ENCODE results near the gene PLP2.
A peak's percentile ranks its signal among the peaks of the same experiment; 100 is the strongest.
"Not testable (repeated sequence)": the region's sequence is repeated elsewhere in the genome, so short reads cannot be mapped to it uniquely, and the experiment has no call there.

PLP2 gene

GRCh38 chrX:49164589-49165360 is 6.9 kb upstream of the PLP2 start:
- no peak for DNase-seq

GRCh38 chrX:49165901-49166881 is 5.5 kb upstream of the PLP2 start:
- peak; percentile 93 for DNase-seq

- DNase-seq: no peak
Measured at GRCh38 chrX:49166914-49167739, 4.6 kb upstream of the PLP2 start.

- no peak for DNase-seq
Measured at GRCh38 chrX:49167740-49168108, 4.0 kb upstream of the PLP2 start.

GRCh38 chrX:49172280-49172780 is 632 bp downstream of the PLP2 start:
- DNase-seq: peak; percentile 45

- DNase-seq: not testable (repeated sequence)
Measured at GRCh38 chrX:49173544-49173943, 1.8 kb downstream of the PLP2 start.

- DNase-seq: no peak
Measured at GRCh38 chrX:49174723-49175122, 3.0 kb downstream of the PLP2 start.

GRCh38 chrX:49175435-49176274 is 4.0 kb downstream of the PLP2 start:
- DNase-seq: no peak

GRCh38 chrX:49176421-49177326 is 5.0 kb downstream of the PLP2 start:
- no peak for DNase-seq

- no peak for DNase-seq
Measured at GRCh38 chrX:49177338-49177833, 5.7 kb downstream of the PLP2 start.

- DNase-seq: no peak
Measured at GRCh38 chrX:49177873-49178480, 6.3 kb downstream of the PLP2 start.

- no peak for DNase-seq
Measured at GRCh38 chrX:49178537-49178936, 6.8 kb downstream of the PLP2 start.

GRCh38 chrX:49179358-49179757 is 7.7 kb downstream of the PLP2 start:
- no peak for DNase-seq

- DNase-seq: no peak
Measured at GRCh38 chrX:49183701-49184281, 12.1 kb downstream of the PLP2 start.

- DNase-seq: no peak
Measured at GRCh38 chrX:49184294-49185281, 12.9 kb downstream of the PLP2 start.

- DNase-seq: peak; percentile 58
Measured at GRCh38 chrX:49186125-49187027, 14.7 kb downstream of the PLP2 start, which contains the start of gene PRICKLE3. PRICKLE3 (minus strand) TSS chrX:49186373; CDS start chrX:49186297, 76 bp downstream.

- DNase-seq: no peak
Measured at GRCh38 chrX:49187028-49187394, 15.3 kb downstream of the PLP2 start.
